A549 (cell line): ENCODE data around the gene LMX1B. TPM values are rescaled to one million over a fixed set of nuclear protein-coding genes. Genes with fewer than 3 reads are reported as not detected.

ENCODE experiments used
- ATAC-seq, 2 experiments: fragments of 200-7000 bp in 1 of 2; fragments of >200 bp in 1 of 2; cut with Nextera tagmentation in 1 of 2; cut with Tn5 transposase in 1 of 2; 3 replicates each; pipeline versions ENCODE4 v1.8.0 to v1.9.1; 2018 to 2020; ENCODE audit warnings: mild to moderate bottlenecking in 1 of 2, moderate library complexity in 1 of 2
- CTCF ChIA-PET: fragments of 300-600 bp; sonication (Branson Sonifier 250); formaldehyde crosslinking; extraction: SDS; loops from one replicate; lab custom pipeline; 2021; ENCODE audit warnings: antibody characterized with exemption, inconsistent platforms; lab: Yijun Ruan, JAX
- POLR2A ChIA-PET: fragments of 350-600 bp; formaldehyde crosslinking; extraction: SDS; loops from one replicate; lab custom pipeline; 2021; ENCODE audit warnings: antibody characterized with exemption, inconsistent platforms; lab: Yijun Ruan, JAX
- DNase-seq, 2 experiments: peaks; one replicate each; pipeline versions ENCODE4 v3.0.0 to v3.0.0-alpha.2; 2011 to 2016; ENCODE audit warnings: low read depth in 1 of 2, low spot score in 1 of 2
- FAIRE-seq: peaks from 2 replicates; lab custom pipeline; 2011; peaks lifted over from hg19 to GRCh38; lab: Jason Lieb, UNC
- H3K27ac ChIP-seq, 2 experiments: fragments of >200 bp; sonication (Bioruptor Twin); formaldehyde crosslinking; 3 replicates each; pipeline ENCODE4 v1.5.1; 2016 to 2017
- H3K4me1 ChIP-seq: fragments of >200 bp; sonication (Bioruptor Twin); formaldehyde crosslinking; 3 replicates; pipeline ENCODE4 v1.6.1; 2016
- H3K4me2 ChIP-seq: fragments of >200 bp; sonication (Bioruptor Twin); formaldehyde crosslinking; 3 replicates; pipeline ENCODE4 v1.6.1; 2016
- H3K4me3 ChIP-seq: fragments of >200 bp; sonication (Bioruptor Twin); formaldehyde crosslinking; 3 replicates; pipeline ENCODE4 v1.5.1; 2016
- H3K9me3 ChIP-seq: fragments of >200 bp; sonication (Bioruptor Twin); formaldehyde crosslinking; 3 replicates; pipeline ENCODE4 v1.6.1; 2016
- BCL3 ChIP-seq: fragments of >200 bp; sonication (Bioruptor Twin); formaldehyde crosslinking; IDR thresholded peaks from 3 replicates; pipeline ENCODE4 v1.6.1; 2016
- BHLHE40 ChIP-seq: IDR thresholded peaks from 2 replicates; pipeline ENCODE4 v1.6.1; 2012; ENCODE audit warnings: low read depth, low read length, inconsistent platforms
- CBX2 ChIP-seq: fragments of 200-600 bp; sonication (generic); IDR thresholded peaks from 2 replicates; pipeline ENCODE4 v1.6.1; 2016; ENCODE audit warnings: low read depth, mild to moderate bottlenecking, borderline replicate concordance
- CHD2 ChIP-seq: fragments of 150-350 bp; IDR thresholded peaks from 2 replicates; pipeline ENCODE4 v1.6.1; 2014; ENCODE audit warnings: low read length; ENCODE audit not compliant: partially characterized antibody
- CTCF ChIP-seq: fragments of >200 bp; sonication (Bioruptor Twin); formaldehyde crosslinking; IDR thresholded peaks from 3 replicates; pipeline ENCODE4 v1.5.1; 2016
- EHMT2 ChIP-seq: fragments of 200-600 bp; sonication (generic); IDR thresholded peaks from 2 replicates; pipeline ENCODE4 v1.6.1; 2016; ENCODE audit warnings: antibody characterized with exemption, low read depth, mild to moderate bottlenecking, moderate library complexity
- EP300 ChIP-seq, 2 experiments: fragments of >200 bp; sonication (Bioruptor Twin); formaldehyde crosslinking; IDR thresholded peaks; 2 replicates in 1 of 2; 3 replicates in 1 of 2; pipeline ENCODE4 v1.6.1; 2016 to 2017
- ESRRA ChIP-seq: fragments of 150-350 bp; IDR thresholded peaks from 2 replicates; pipeline ENCODE4 v1.6.1; 2014; ENCODE audit warnings: mild to moderate bottlenecking, low read length, borderline replicate concordance
- FOSB ChIP-seq: fragments of 250-450 bp; sonication (Bioruptor Pico); IDR thresholded peaks from 2 replicates; pipeline ENCODE4 v1.5.0; 2020; ENCODE audit warnings: mild to moderate bottlenecking, moderate library complexity
- FOSL2 ChIP-seq, 2 experiments: fragments of 450-650 bp in 1 of 2; fragments of >200 bp in 1 of 2; sonication (Bioruptor Twin) in 1 of 2; formaldehyde crosslinking; IDR thresholded peaks; 2 replicates each; pipeline versions ENCODE4 v1.5.0 to v1.6.1; 2016 to 2020; ENCODE audit warnings: mild to moderate bottlenecking in 1 of 2, moderate library complexity in 1 of 2
- FOXS1 ChIP-seq: fragments of 250-450 bp; sonication (Bioruptor Pico); IDR thresholded peaks from 2 replicates; pipeline ENCODE4 v1.5.0; 2020; ENCODE audit warnings: mild to moderate bottlenecking, moderate library complexity
- GATA3 ChIP-seq: IDR thresholded peaks from 2 replicates; pipeline ENCODE4 v1.6.1; 2012; ENCODE audit warnings: borderline replicate concordance
- HEYL ChIP-seq: fragments of 250-450 bp; sonication (Bioruptor Pico); IDR thresholded peaks from 2 replicates; pipeline ENCODE4 v1.8.0; 2021; ENCODE audit warnings: mild to moderate bottlenecking, moderate library complexity
- JUN ChIP-seq, 2 experiments: fragments of >200 bp; sonication (Bioruptor Twin); formaldehyde crosslinking; IDR thresholded peaks; 2 replicates in 1 of 2; 3 replicates in 1 of 2; pipeline ENCODE4 v1.6.1; 2016 to 2017
- NR3C1 ChIP-seq: fragments of >200 bp; sonication (Bioruptor Twin); formaldehyde crosslinking; IDR thresholded peaks from 3 replicates; pipeline ENCODE4 v1.6.1; 2017
- PBX3 ChIP-seq: IDR thresholded peaks from 2 replicates; pipeline ENCODE4 v1.6.1; 2012
- PHF8 ChIP-seq: fragments of 200-600 bp; sonication (generic); IDR thresholded peaks from 2 replicates; pipeline ENCODE4 v1.6.1; 2016; ENCODE audit warnings: low read depth, mild to moderate bottlenecking, antibody characterized with exemption, moderate library complexity, borderline replicate concordance
- RCOR1 ChIP-seq: fragments of 150-350 bp; IDR thresholded peaks from 2 replicates; pipeline ENCODE4 v1.6.1; 2014; ENCODE audit warnings: antibody characterized with exemption, low read length, low read depth
- TFCP2L1 ChIP-seq: fragments of 250-450 bp; sonication (Bioruptor Pico); IDR thresholded peaks from 2 replicates; pipeline ENCODE4 v1.5.0; 2021; ENCODE audit warnings: mild to moderate bottlenecking
- TP53 ChIP-seq: fragments of 250-450 bp; sonication (Bioruptor Pico); IDR thresholded peaks from 2 replicates; pipeline ENCODE4 v1.5.0; 2021; ENCODE audit warnings: mild to moderate bottlenecking, moderate library complexity
- ZC3H11A ChIP-seq: fragments of 450-650 bp; IDR thresholded peaks from 2 replicates; pipeline ENCODE4 v1.6.1; 2014; ENCODE audit warnings: antibody characterized with exemption, mild to moderate bottlenecking
- ZFP36 ChIP-seq: fragments of 450-650 bp; IDR thresholded peaks from 2 replicates; pipeline ENCODE4 v1.6.1; 2014; ENCODE audit warnings: borderline replicate concordance; ENCODE audit not compliant: partially characterized antibody
- ZNF302 ChIP-seq: fragments of 250-450 bp; sonication (Bioruptor Pico); IDR thresholded peaks from 2 replicates; pipeline ENCODE4 v1.9.0; 2021; ENCODE audit warnings: inconsistent platforms, mild to moderate bottlenecking, moderate library complexity
- WGBS: methylation state at CpG from one replicate; pipeline ENCODE4 v1.1.6; 2017; ENCODE audit errors: missing lambda C conversion rate; 5-methylcytosine and 5-hydroxymethylcytosine counted together
- polyA plus RNA-seq, 4 experiments: library from polyadenylated mRNA; depleted of rRNA in 3 of 4; stranded (reverse); fragments of >200 nt; fragmentation: RNase III in 1 of 4; extraction: RNeasy Plus Mini Kit Qiagen cat#74134 plus additional on column Dnase treatment in 1 of 4; gene quantifications; 2 replicates in 3 of 4; 3 replicates in 1 of 4; pipeline ENCODE4 v1.2.3, GENCODE V29; 2011 to 2017

LMX1B gene
- polyA plus RNA-seq, 2 of the 4 experiments (the other 2 are of a cell fraction) = 0.41 to 0.56 TPM

GRCh38 chr9:126684965-126685465 is 71.3 kb downstream of the LMX1B start:
- WGBS = 34% methylated on average over 5 of the region's 5 CpGs
- Histone ChIP-seq H3K27ac (no peak overlapping the region), H3K9me3 (no peaks in the 10 kb centered on the region), H3K4me3 (no peak overlapping the region), H3K4me2 (no peak overlapping the region), H3K4me1 (no peaks in the 10 kb centered on the region)
- TF ChIP-seq JUN (IDR thresholded peaks at IDR 0.05) = no peak
- TF ChIP-seq ZC3H11A = no peak
- no peak for TF ChIP-seq TP53 (CRISPR knock-in tag)
- TF ChIP-seq ZFP36 = peak; percentile 43
- ChIA-PET POLR2A (no interaction called here), CTCF (interaction anchor here (0.8 kb wide), 1 partner anchor 20 kb away, joined by 3 read pairs; no protein-coding TSS in a partner anchor)
- no peak for DNase-seq
- no peak for ATAC-seq
- no peak for FAIRE-seq

GRCh38 chr9:126687930-126688461 is 74.3 kb downstream of the LMX1B start:
- Histone ChIP-seq H3K9me3 (no peaks in the 10 kb centered on the region), H3K4me2 (no peak overlapping the region), H3K4me1 (no peaks in the 10 kb centered on the region), H3K4me3 (no peak overlapping the region), H3K27ac (no peak overlapping the region)
- POLR2A ChIA-PET = no interaction called here
- ATAC-seq (no peak), FAIRE-seq (no peak), DNase-seq (no peak)
- TF ChIP-seq CBX2 = no peak
- TF ChIP-seq ZNF302 (CRISPR knock-in tag) = no peak
- no peak for TF ChIP-seq PHF8
- TF ChIP-seq FOSB (CRISPR knock-in tag) = no peak
- no peak for TF ChIP-seq BCL3
- no peak for TF ChIP-seq FOXS1 (CRISPR knock-in tag)
- TF ChIP-seq PBX3 = no peak
- no peak for TF ChIP-seq EHMT2
- TF ChIP-seq NR3C1 = no peak
- no peak for TF ChIP-seq HEYL (CRISPR knock-in tag)
- no peak for TF ChIP-seq BHLHE40
- TF ChIP-seq FOSL2 (IDR thresholded peaks at IDR 0.05) = no peak
- TF ChIP-seq FOSL2 (CRISPR knock-in tag; IDR thresholded peaks at IDR 0.05) = no peak
- no peak for TF ChIP-seq CHD2
- no peak for TF ChIP-seq ESRRA
- no peak for TF ChIP-seq CTCF
- TF ChIP-seq TFCP2L1 (CRISPR knock-in tag) = no peak
- no peak for TF ChIP-seq EP300 (IDR thresholded peaks at IDR 0.05)
- TF ChIP-seq RCOR1 = no peak
- TF ChIP-seq GATA3 = no peak
- CTCF ChIA-PET = interaction anchor here (2.1 to 4.4 kb wide), 2 partner anchors 16 to 130 kb away, joined by 6 to 102 read pairs; no protein-coding TSS in a partner anchor
- WGBS = 75% methylated on average over 16 of the region's 20 CpGs
